Measurements from ENCODE around the gene TMEM242.

TMEM242 gene

GRCh38 chr6:157245436-157245835 lies 77.9 kb downstream of the TMEM242 start:
- Histone ChIP-seq H4K20me1 (no peaks in the 10 kb centered on the region), H3K4me1 (peaks cover 11% of the 10 kb centered on the region), H3K27me3 (peaks cover 1% of the 10 kb centered on the region), H3K27ac (no peak overlapping the region), H3K9me3 (peaks cover 17% of the 10 kb centered on the region), H3K4me3 (no peak overlapping the region), H3K4me2 (no peak overlapping the region), H3K9ac (no peak overlapping the region), H3K36me3 (no peaks in the 10 kb centered on the region)
- TF ChIP-seq Cebpa-rat (IDR thresholded peaks at IDR 0.05) = no peak

- Histone ChIP-seq H3K27me3 (peaks cover 8% of the 10 kb centered on the region), H3K36me3 (no peaks in the 10 kb centered on the region), H3K4me3 (no peak overlapping the region), H3K27ac (no peak overlapping the region), H3K9me3 (peaks cover 17% of the 10 kb centered on the region), H3K4me1 (peaks cover 18% of the 10 kb centered on the region), H3K4me2 (0 out of 2 replicates have a peak overlapping the region, but pooled peaks have one; percentile 3), H3K9ac (no peak overlapping the region), H4K20me1 (no peaks in the 10 kb centered on the region)
- no peak for TF ChIP-seq Cebpa-rat (IDR thresholded peaks at IDR 0.05)
These were observed 78.5 kb downstream of the TMEM242 start for GRCh38 chr6:157244780-157245179.

GRCh38 chr6:157244175-157244574 lies 79.1 kb downstream of the TMEM242 start:
- peaks cover 11% of the 10 kb centered on the region for H3K27me3 ChIP-seq
- TF ChIP-seq Cebpa-rat (IDR thresholded peaks at IDR 0.05) = no peak
- peak overlapping the region; percentile 3; the same call in 1 of the 2 replicates for H3K4me2 ChIP-seq

GRCh38 chr6:157242791-157243190 lies 80.5 kb downstream of the TMEM242 start:
- no peaks in the 10 kb centered on the region for H4K20me1 ChIP-seq
- H3K4me2 ChIP-seq = no peak overlapping the region
- no peak for TF ChIP-seq Cebpa-rat (IDR thresholded peaks at IDR 0.05)
- peaks cover 22% of the 10 kb centered on the region for H3K4me1 ChIP-seq
- peaks cover 19% of the 10 kb centered on the region for H3K27me3 ChIP-seq
- H3K36me3 ChIP-seq = no peaks in the 10 kb centered on the region
- H3K27ac ChIP-seq = no peak overlapping the region
- H3K9me3 ChIP-seq = peaks cover 3% of the 10 kb centered on the region
- no peak overlapping the region for H3K9ac ChIP-seq
- no peak overlapping the region for H3K4me3 ChIP-seq

More at GRCh38 chr6:157244175-157244574, 79.1 kb downstream of the TMEM242 start:
- Histone ChIP-seq H3K9ac (no peak overlapping the region), H3K4me3 (no peak overlapping the region), H3K27ac (no peak overlapping the region), H3K36me3 (no peaks in the 10 kb centered on the region), H3K9me3 (peaks cover 17% of the 10 kb centered on the region), H3K4me1 (peaks cover 22% of the 10 kb centered on the region), H4K20me1 (no peaks in the 10 kb centered on the region)

- Histone ChIP-seq H3K4me3 (no peak overlapping the region), H3K4me2 (peak overlapping the region; percentile 78; the same call in 1 of the 2 replicates), H3K27me3 (peaks cover 38% of the 10 kb centered on the region), H3K9ac (no peak overlapping the region), H3K9me3 (peaks cover 13% of the 10 kb centered on the region), H3K4me1 (peaks cover 30% of the 10 kb centered on the region), H3K36me3 (no peaks in the 10 kb centered on the region), H4K20me1 (peaks cover 9% of the 10 kb centered on the region; the same call in 1 of the 2 replicates), H3K27ac (no peak overlapping the region)
- TF ChIP-seq Cebpa-rat (IDR thresholded peaks at IDR 0.05) = no peak
These were observed 82.4 kb downstream of the TMEM242 start for GRCh38 chr6:157240960-157241311.

GRCh38 chr6:157240059-157240959 lies 83.0 kb downstream of the TMEM242 start:
- Histone ChIP-seq H3K9me3 (peaks cover 19% of the 10 kb centered on the region), H3K27ac (no peak overlapping the region), H3K27me3 (peaks cover 44% of the 10 kb centered on the region), H3K9ac (no peak overlapping the region), H3K4me2 (peak overlapping the region; percentile 78), H4K20me1 (peaks cover 14% of the 10 kb centered on the region; the same call in 1 of the 2 replicates), H3K4me1 (peaks cover 36% of the 10 kb centered on the region), H3K36me3 (no peaks in the 10 kb centered on the region), H3K4me3 (no peak overlapping the region)
- no peak for TF ChIP-seq Cebpa-rat (IDR thresholded peaks at IDR 0.05)

- Histone ChIP-seq H3K36me3 (no peaks in the 10 kb centered on the region), H4K20me1 (peaks cover 14% of the 10 kb centered on the region; the same call in 1 of the 2 replicates), H3K9ac (no peak overlapping the region), H3K27ac (no peak overlapping the region), H3K4me1 (peaks cover 34% of the 10 kb centered on the region), H3K4me2 (peak overlapping the region; percentile 78), H3K9me3 (peaks cover 26% of the 10 kb centered on the region), H3K27me3 (peaks cover 51% of the 10 kb centered on the region), H3K4me3 (no peak overlapping the region)
- TF ChIP-seq Cebpa-rat (IDR thresholded peaks at IDR 0.05) = no peak
These were observed 83.7 kb downstream of the TMEM242 start for GRCh38 chr6:157239671-157240058.

Measured in BLaER1 (cell line).